ENCODE measurements around the gene NPTXR.
"Not testable (repeated sequence)": the region's sequence is repeated elsewhere in the genome, so short reads cannot be mapped to it uniquely, and the experiment has no call there.

NPTXR gene

DNA sequence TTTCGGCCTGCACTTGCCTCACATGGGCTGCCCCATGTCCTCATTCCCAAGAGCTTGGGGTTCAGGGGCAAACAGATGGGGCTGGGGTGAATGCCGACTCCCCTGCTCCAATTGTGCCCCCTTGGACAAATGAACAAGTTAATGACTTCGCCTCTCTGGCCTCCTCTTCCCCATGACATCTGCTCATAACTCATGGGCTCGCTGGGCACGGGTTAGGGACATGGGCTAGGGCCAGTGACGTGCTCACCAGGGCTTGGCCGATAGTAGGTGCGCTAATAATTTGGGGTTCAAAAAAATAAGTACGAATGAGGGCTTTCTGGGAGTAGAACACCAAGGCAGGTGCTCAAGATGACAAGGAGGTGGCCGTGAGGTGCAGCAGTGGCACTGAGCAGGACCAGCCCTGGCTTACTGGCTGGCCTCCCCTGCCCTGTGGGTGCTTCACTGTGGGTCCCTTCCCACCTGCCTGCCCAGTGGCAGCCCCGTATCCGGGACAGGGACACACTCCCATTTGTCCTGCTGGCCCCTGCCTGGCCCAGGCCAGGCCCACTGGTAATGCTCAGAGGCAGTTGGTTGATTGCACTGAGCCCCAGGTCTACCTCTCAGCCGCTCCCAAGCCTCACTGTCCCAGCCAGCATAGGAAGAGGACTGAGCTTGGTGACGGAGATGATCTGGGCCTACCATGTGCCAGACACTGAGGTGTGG lies 15.9 kb upstream of the NPTXR start:
- Histone ChIP-seq H3K9me3 (ENCODE audit: control insufficient read depth, low read length) (no peaks in the 10 kb centered on the region), H3K36me3 (ENCODE audit: control insufficient read depth, insufficient read depth, low read length) (no peaks in the 10 kb centered on the region), H3K27me3 (ENCODE audit: control insufficient read depth, insufficient read depth, low read length) (no peaks in the 10 kb centered on the region), H3K9ac (ENCODE audit: low read length) (no peak overlapping the region), H3K4me3 (ENCODE audit: low read length) (no peak overlapping the region), H3K4me1 (ENCODE audit: control insufficient read depth, insufficient read depth, low read length) (peaks cover 22% of the 10 kb centered on the region)

DNA sequence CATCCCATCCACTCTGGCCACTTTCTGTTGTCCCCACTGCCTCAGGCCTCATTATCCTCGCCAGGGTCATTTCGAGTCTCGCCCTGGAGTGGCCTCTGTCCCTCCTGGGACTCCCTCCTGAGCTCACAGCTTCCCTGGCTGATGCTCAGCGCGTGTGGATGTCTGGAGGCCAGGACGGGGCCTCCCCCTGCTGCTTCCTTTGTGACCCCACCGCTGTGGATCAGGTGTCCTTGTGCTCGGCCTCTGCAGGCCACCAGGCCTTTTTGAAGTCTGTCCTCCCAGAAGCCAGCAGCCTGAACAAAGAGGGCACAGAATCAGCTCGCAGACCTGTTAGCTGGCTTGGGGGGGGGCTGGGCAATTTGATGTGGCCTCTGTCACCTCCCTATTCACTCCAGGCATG lies 14.7 kb upstream of the NPTXR start:
- H3K36me3 ChIP-seq (ENCODE audit: control insufficient read depth, insufficient read depth, low read length) = no peaks in the 10 kb centered on the region

GRCh38 chr22:38854476-38854875 lies 10.6 kb upstream of the NPTXR start:
- not testable (repeated sequence) for H3K4me1 ChIP-seq (ENCODE audit: control insufficient read depth, insufficient read depth, low read length); H3K36me3 ChIP-seq (ENCODE audit: control insufficient read depth, insufficient read depth, low read length); H3K9me3 ChIP-seq (ENCODE audit: control insufficient read depth, low read length); H3K4me3 ChIP-seq (ENCODE audit: low read length); H3K9ac ChIP-seq (ENCODE audit: low read length)
- H3K27me3 ChIP-seq (ENCODE audit: control insufficient read depth, insufficient read depth, low read length) = peaks cover 11% of the 10 kb centered on the region

More for the DNA sequence above, 14.7 kb upstream of the NPTXR start:
- Histone ChIP-seq H3K9ac (ENCODE audit: low read length) (no peak overlapping the region), H3K9me3 (ENCODE audit: control insufficient read depth, low read length) (no peaks in the 10 kb centered on the region), H3K4me3 (ENCODE audit: low read length) (no peak overlapping the region), H3K27me3 (ENCODE audit: control insufficient read depth, insufficient read depth, low read length) (no peaks in the 10 kb centered on the region), H3K4me1 (ENCODE audit: control insufficient read depth, insufficient read depth, low read length) (peaks cover 10% of the 10 kb centered on the region)

DNA sequence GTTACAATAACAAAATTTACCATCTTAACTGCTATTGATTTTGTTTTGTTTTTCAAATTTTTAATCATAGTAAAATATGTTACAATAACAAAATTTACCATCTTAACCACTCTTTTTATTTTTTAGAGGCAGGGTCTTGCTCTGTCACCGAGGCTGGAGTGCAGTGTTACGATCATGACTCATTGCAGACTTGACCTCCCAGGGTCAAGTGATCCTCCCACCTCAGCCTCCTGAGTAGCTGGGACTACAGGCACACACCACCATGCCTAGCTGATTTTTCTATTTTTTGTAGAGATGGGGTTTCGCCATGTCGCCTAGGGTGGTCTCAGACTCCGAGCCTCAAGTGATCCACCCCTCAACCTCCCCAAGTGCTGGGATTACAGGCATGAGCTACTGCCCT lies 10.1 kb upstream of the NPTXR start:
- not testable (repeated sequence) for H3K4me1 ChIP-seq (ENCODE audit: control insufficient read depth, insufficient read depth, low read length); H3K4me3 ChIP-seq (ENCODE audit: low read length); H3K9me3 ChIP-seq (ENCODE audit: control insufficient read depth, low read length); H3K36me3 ChIP-seq (ENCODE audit: control insufficient read depth, insufficient read depth, low read length); H3K9ac ChIP-seq (ENCODE audit: low read length)
- peaks cover 11% of the 10 kb centered on the region for H3K27me3 ChIP-seq (ENCODE audit: control insufficient read depth, insufficient read depth, low read length)

- Histone ChIP-seq H3K27me3 (ENCODE audit: control insufficient read depth, insufficient read depth, low read length) (peaks cover 11% of the 10 kb centered on the region), H3K9me3 (ENCODE audit: control insufficient read depth, low read length) (no peaks in the 10 kb centered on the region), H3K4me1 (ENCODE audit: control insufficient read depth, insufficient read depth, low read length) (no peaks in the 10 kb centered on the region), H3K4me3 (ENCODE audit: low read length) (no peak overlapping the region), H3K9ac (ENCODE audit: low read length) (no peak overlapping the region), H3K36me3 (ENCODE audit: control insufficient read depth, insufficient read depth, low read length) (no peaks in the 10 kb centered on the region)
These were observed 9.4 kb upstream of the NPTXR start for GRCh38 chr22:38853196-38853651.

GRCh38 chr22:38852522-38852921 lies 8.7 kb upstream of the NPTXR start:
- Histone ChIP-seq H3K4me1 (ENCODE audit: control insufficient read depth, insufficient read depth, low read length) (no peaks in the 10 kb centered on the region), H3K27me3 (ENCODE audit: control insufficient read depth, insufficient read depth, low read length) (peaks cover 16% of the 10 kb centered on the region), H3K9ac (ENCODE audit: low read length) (no peak overlapping the region), H3K4me3 (ENCODE audit: low read length) (no peak overlapping the region), H3K36me3 (ENCODE audit: control insufficient read depth, insufficient read depth, low read length) (no peaks in the 10 kb centered on the region), H3K9me3 (ENCODE audit: control insufficient read depth, low read length) (no peaks in the 10 kb centered on the region)

GRCh38 chr22:38850941-38851849 lies 7.4 kb upstream of the NPTXR start:
- Histone ChIP-seq H3K4me3 (ENCODE audit: low read length) (no peak overlapping the region), H3K4me1 (ENCODE audit: control insufficient read depth, insufficient read depth, low read length) (no peaks in the 10 kb centered on the region), H3K36me3 (ENCODE audit: control insufficient read depth, insufficient read depth, low read length) (no peaks in the 10 kb centered on the region), H3K9ac (ENCODE audit: low read length) (no peak overlapping the region), H3K27me3 (ENCODE audit: control insufficient read depth, insufficient read depth, low read length) (peaks cover 21% of the 10 kb centered on the region), H3K9me3 (ENCODE audit: control insufficient read depth, low read length) (no peaks in the 10 kb centered on the region)

DNA sequence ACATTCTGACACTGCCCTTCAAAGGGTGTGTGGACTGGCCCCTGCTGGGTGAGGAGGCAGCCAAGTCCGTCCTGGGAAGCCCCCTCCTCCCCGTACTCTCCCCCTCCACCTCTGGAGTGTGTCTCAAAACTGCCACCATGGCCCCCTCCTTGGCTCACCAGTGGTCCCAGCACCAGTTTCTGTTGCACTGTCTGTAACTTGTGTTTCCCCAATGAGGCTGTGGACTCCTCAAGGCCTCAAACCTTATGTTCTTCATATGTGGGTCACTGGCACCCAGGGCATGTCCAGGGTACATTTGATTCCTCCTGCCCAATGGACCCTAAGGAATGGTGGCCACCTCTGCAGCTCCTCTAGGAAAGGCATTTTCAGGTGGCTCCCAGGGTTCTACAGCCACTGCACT lies 6.6 kb upstream of the NPTXR start:
- no peaks in the 10 kb centered on the region for H3K9me3 ChIP-seq (ENCODE audit: control insufficient read depth, low read length)
- H3K9ac ChIP-seq (ENCODE audit: low read length) = no peak overlapping the region
- H3K4me3 ChIP-seq (ENCODE audit: low read length) = no peak overlapping the region
- H3K36me3 ChIP-seq (ENCODE audit: control insufficient read depth, insufficient read depth, low read length) = no peaks in the 10 kb centered on the region
- peaks cover 23% of the 10 kb centered on the region for H3K27me3 ChIP-seq (ENCODE audit: control insufficient read depth, insufficient read depth, low read length)
- H3K4me1 ChIP-seq (ENCODE audit: control insufficient read depth, insufficient read depth, low read length) = no peaks in the 10 kb centered on the region

DNA sequence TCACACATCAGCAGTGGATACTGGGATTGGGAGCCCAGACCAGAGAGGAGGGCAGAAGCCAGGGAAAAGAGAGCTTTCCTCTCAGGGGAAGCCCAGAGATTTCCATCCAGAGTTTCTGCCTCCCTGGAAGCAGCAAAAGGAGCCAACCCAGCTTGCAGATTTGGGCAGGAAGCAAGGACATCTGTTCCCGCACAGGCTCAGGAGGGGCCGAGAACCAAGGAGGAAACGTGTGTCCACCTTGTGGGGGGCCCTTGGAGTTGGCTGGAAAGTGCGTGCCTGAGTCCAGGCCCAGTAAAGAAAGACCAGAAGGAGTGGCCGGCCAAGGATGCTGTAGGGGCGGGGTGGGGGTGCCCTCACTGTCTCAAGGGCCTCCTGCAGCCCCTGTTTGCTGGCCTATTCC lies 6.0 kb upstream of the NPTXR start:
- Histone ChIP-seq H3K9me3 (ENCODE audit: control insufficient read depth, low read length) (no peaks in the 10 kb centered on the region), H3K4me3 (ENCODE audit: low read length) (no peak overlapping the region), H3K36me3 (ENCODE audit: control insufficient read depth, insufficient read depth, low read length) (no peaks in the 10 kb centered on the region), H3K4me1 (ENCODE audit: control insufficient read depth, insufficient read depth, low read length) (no peaks in the 10 kb centered on the region), H3K9ac (ENCODE audit: low read length) (no peak overlapping the region), H3K27me3 (ENCODE audit: control insufficient read depth, insufficient read depth, low read length) (peaks cover 29% of the 10 kb centered on the region)

DNA sequence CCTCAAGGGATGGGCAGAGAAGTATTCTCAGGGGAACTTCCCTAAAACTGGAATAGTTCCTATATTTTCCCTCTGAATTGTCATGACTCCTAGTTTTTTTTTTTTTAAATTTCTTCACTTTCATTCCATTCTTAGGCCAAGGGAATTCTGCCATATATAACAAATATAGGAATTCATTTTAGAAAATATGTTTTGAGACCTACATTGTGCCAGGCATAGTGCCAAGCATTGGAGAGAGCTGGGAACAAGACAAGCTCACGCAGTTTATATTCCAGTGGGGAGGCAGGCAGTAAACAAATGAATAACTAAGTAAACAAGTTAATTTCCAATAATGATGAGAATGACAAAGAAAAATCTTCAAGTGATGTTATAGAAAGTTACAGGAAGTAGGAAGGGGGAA lies 2.6 kb upstream of the NPTXR start:
- Histone ChIP-seq H3K4me1 (ENCODE audit: control insufficient read depth, insufficient read depth, low read length) (peaks cover 13% of the 10 kb centered on the region), H3K27me3 (ENCODE audit: control insufficient read depth, insufficient read depth, low read length) (peaks cover 53% of the 10 kb centered on the region), H3K36me3 (ENCODE audit: control insufficient read depth, insufficient read depth, low read length) (no peaks in the 10 kb centered on the region), H3K9me3 (ENCODE audit: control insufficient read depth, low read length) (no peaks in the 10 kb centered on the region), H3K4me3 (ENCODE audit: low read length) (no peak overlapping the region), H3K9ac (ENCODE audit: low read length) (no peak overlapping the region)

- H3K27me3 ChIP-seq (ENCODE audit: control insufficient read depth, insufficient read depth, low read length) = peaks cover 55% of the 10 kb centered on the region
- H3K4me3 ChIP-seq (ENCODE audit: low read length) = no peak overlapping the region
- peaks cover 13% of the 10 kb centered on the region for H3K4me1 ChIP-seq (ENCODE audit: control insufficient read depth, insufficient read depth, low read length)
These were observed 1.3 kb upstream of the NPTXR start for GRCh38 chr22:38845004-38845740.

More at GRCh38 chr22:38845004-38845740, 1.3 kb upstream of the NPTXR start:
- H3K9ac ChIP-seq (ENCODE audit: low read length) = no peak overlapping the region
- H3K9me3 ChIP-seq (ENCODE audit: control insufficient read depth, low read length) = no peaks in the 10 kb centered on the region
- no peaks in the 10 kb centered on the region for H3K36me3 ChIP-seq (ENCODE audit: control insufficient read depth, insufficient read depth, low read length)

All from mucosa of stomach (tissue), 1 donor.